ENCODE results near the gene NACAD.
A peak's percentile ranks its signal among the peaks of the same experiment; 100 is the strongest.

The NACAD gene

GRCh38 chr7:45089341-45089891 is 647 bp upstream of the NACAD start:
- peak; percentile 61 for DNase-seq

- no peak for DNase-seq
Observed at GRCh38 chr7:45088146-45088701, 545 bp downstream of the NACAD start.

- no peak for DNase-seq
Observed at GRCh38 chr7:45087301-45088145, 1.2 kb downstream of the NACAD start.

GRCh38 chr7:45086331-45087065 is 2.3 kb downstream of the NACAD start:
- no peak for DNase-seq

- DNase-seq = no peak
Observed at GRCh38 chr7:45085619-45086200, 3.1 kb downstream of the NACAD start.

GRCh38 chr7:45084901-45085618 is 3.7 kb downstream of the NACAD start:
- no peak for DNase-seq

GRCh38 chr7:45084336-45084735 is 4.4 kb downstream of the NACAD start:
- no peak for DNase-seq

GRCh38 chr7:45082831-45083331 is 5.9 kb downstream of the NACAD start:
- no peak for DNase-seq

- no peak for DNase-seq
Observed at GRCh38 chr7:45082031-45082830, 6.5 kb downstream of the NACAD start.

GRCh38 chr7:45081670-45081974 is 7.1 kb downstream of the NACAD start:
- DNase-seq = no peak

- no peak for DNase-seq
Observed at GRCh38 chr7:45080958-45081669, 7.7 kb downstream of the NACAD start.

GRCh38 chr7:45080265-45080957 is 8.4 kb downstream of the NACAD start:
- DNase-seq = no peak

- no peak for DNase-seq
Observed at GRCh38 chr7:45078125-45078681, 10.6 kb downstream of the NACAD start.

GRCh38 chr7:45077579-45077978 is 11.2 kb downstream of the NACAD start:
- no peak for DNase-seq

GRCh38 chr7:45076946-45077345 is 11.8 kb downstream of the NACAD start:
- DNase-seq = no peak

GRCh38 chr7:45075871-45076796 is 12.6 kb downstream of the NACAD start:
- no peak for DNase-seq

- no peak for DNase-seq
Observed at GRCh38 chr7:45075355-45075644, 13.5 kb downstream of the NACAD start.

- no peak for DNase-seq
Observed at GRCh38 chr7:45074528-45075354, 14.0 kb downstream of the NACAD start.

All from NCI-H1694 treated with DMSO at 0.1 percent for 48 hours (cell line).